SJCRH30 (cell line): Measurements from ENCODE around the gene HERPUD1. TPM values are rescaled to one million over a fixed set of nuclear protein-coding genes. Genes with fewer than 3 reads are reported as not detected.
A peak's percentile ranks its signal among the peaks of the same experiment; 100 is the strongest.
"Not testable (repeated sequence)": the region's sequence is repeated elsewhere in the genome, so short reads cannot be mapped to it uniquely, and the experiment has no call there.

ENCODE experiments used
- DNase-seq, 2 experiments: peaks; one replicate each; pipeline ENCODE4 v3.0.0-alpha.2; 2015 to 2020
- H3K27ac ChIP-seq: fragments of 250-450 bp; sonication (Bioruptor Pico); 2 replicates; pipeline ENCODE4 v1.5.1; 2020; ENCODE audit warnings: mild to moderate bottlenecking, moderate library complexity
- H3K27me3 ChIP-seq: fragments of 250-450 bp; sonication (Bioruptor Pico); 2 replicates; pipeline ENCODE4 v1.5.1; 2020; ENCODE audit warnings: mild to moderate bottlenecking, moderate library complexity
- H3K36me3 ChIP-seq: fragments of 250-450 bp; sonication (Bioruptor Pico); 2 replicates; pipeline ENCODE4 v1.5.1; 2020; ENCODE audit warnings: mild to moderate bottlenecking, moderate library complexity
- H3K4me1 ChIP-seq: fragments of 250-450 bp; sonication (Bioruptor Pico); 2 replicates; pipeline ENCODE4 v1.5.1; 2020; ENCODE audit warnings: mild to moderate bottlenecking, moderate library complexity
- H3K4me3 ChIP-seq: fragments of 250-450 bp; sonication (Bioruptor Pico); 2 replicates; pipeline ENCODE4 v1.5.1; 2020; ENCODE audit warnings: mild to moderate bottlenecking, moderate library complexity
- H3K9me3 ChIP-seq: fragments of 250-450 bp; sonication (Bioruptor Pico); replicated peaks from 2 replicates; pipeline ENCODE4 v1.5.1; 2020; ENCODE audit warnings: mild to moderate bottlenecking, moderate library complexity
- total RNA-seq: library from RNA; depleted of rRNA; stranded (reverse); fragments of >200 nt; shearing (Covaris generic); gene quantifications from 2 replicates; pipeline ENCODE4 v1.2.3, GENCODE V29; 2014

Gene HERPUD1
- total RNA-seq, 1 experiment from 2014 or later: 103 TPM

DNA sequence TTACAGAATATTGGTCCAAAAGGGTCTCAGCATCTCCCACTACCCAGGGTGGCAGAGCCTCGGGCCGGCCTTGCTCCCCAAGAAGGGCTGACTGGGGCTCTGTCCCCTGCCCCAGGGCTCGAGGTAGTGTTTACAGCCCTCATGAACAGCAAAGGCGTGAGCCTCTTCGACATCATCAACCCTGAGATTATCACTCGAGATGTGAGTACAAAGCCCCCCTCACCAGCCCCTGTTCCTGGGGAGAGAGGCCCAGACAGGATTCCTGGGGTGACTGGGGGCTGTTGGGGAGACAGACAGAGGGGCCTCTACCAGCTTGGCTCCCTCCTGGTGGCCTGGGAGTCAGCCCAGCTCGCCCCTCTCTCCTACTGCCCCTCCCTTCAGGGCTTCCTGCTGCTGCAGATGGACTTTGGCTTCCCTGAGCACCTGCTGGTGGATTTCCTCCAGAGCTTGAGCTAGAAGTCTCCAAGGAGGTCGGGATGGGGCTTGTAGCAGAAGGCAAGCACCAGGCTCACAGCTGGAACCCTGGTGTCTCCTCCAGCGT, 51.3 kb downstream of the HERPUD1 start:
- no peak overlapping the region for H3K4me3 ChIP-seq
- H3K36me3 ChIP-seq: no peaks in the 10 kb centered on the region
- peaks cover 49% of the 10 kb centered on the region for H3K27me3 ChIP-seq
- H3K4me1 ChIP-seq: 0 out of 2 replicates have a peak, but pooled peaks cover 3% of the 10 kb centered on the region
- DNase-seq: no peak
- H3K27ac ChIP-seq: no peak overlapping the region
- no peaks in the 10 kb centered on the region for H3K9me3 ChIP-seq

- H3K27ac ChIP-seq: no peak overlapping the region
- no peaks in the 10 kb centered on the region for H3K36me3 ChIP-seq
- no peak for DNase-seq
- H3K4me1 ChIP-seq: 0 out of 2 replicates have a peak, but pooled peaks cover 3% of the 10 kb centered on the region
- H3K27me3 ChIP-seq: peaks cover 48% of the 10 kb centered on the region
- H3K9me3 ChIP-seq: no peaks in the 10 kb centered on the region
- H3K4me3 ChIP-seq: no peak overlapping the region
Measured at GRCh38 chr16:56984639-56985038, 52.7 kb downstream of the HERPUD1 start.

DNA sequence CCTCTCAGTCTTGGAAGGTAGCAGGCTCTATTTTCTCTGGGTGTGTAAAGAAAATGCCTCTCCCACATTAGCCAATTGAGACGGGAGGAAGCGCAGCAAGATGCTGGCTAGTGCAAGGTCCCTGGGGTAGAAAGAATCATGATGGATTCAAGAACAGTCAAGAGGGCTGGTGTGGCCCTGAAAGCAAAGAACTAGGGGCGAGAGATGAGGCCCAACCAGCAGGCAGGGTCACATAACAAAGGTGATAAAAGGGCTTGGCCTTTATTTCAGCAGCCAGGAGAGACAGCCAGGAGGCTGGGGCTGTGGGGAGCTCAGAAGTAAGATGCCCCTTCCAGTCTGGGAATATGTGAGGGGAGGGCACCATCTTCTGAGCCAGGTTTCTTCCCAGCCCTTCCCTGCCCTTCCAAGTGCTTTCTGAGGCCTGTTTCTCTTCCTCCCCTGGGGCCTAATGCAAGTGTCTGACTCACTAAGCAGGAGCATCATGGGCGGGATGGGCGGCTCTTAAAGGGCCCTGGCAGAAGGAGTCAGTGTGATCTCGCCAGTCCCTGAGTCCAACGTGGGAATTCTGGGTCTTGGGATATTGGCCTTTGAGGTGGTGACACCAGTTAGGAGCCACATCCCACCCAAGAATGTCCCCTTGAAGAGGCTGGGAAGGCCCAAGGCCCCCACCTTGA, 53.5 kb downstream of the HERPUD1 start:
- H3K27ac ChIP-seq: no peak overlapping the region
- H3K4me1 ChIP-seq: 0 out of 2 replicates have a peak, but pooled peaks cover 6% of the 10 kb centered on the region
- DNase-seq: peak; percentile 44 to 56
- no peak overlapping the region for H3K4me3 ChIP-seq
- peaks cover 48% of the 10 kb centered on the region for H3K27me3 ChIP-seq
- no peaks in the 10 kb centered on the region for H3K9me3 ChIP-seq
- no peaks in the 10 kb centered on the region for H3K36me3 ChIP-seq

DNA sequence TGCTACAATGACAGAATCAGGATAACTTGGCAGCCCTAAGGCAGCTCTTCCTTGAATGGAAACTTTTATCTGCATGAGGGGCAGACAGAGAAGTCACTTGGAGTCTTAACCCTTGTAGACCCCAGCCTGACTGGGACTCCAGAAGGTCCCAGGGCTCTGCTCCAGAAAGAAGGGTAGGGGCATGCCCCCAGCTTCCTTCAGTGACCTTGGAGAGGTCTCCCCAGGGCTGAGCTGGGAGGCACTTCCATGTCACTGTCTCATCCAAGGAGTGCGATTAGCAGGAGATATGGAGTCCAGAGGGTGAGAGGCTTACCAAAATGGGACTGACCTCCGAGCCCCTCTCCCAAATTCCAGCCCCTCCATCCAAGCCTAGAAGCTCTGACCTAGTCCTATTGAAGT, 54.0 kb downstream of the HERPUD1 start:
- Histone ChIP-seq H3K36me3 (no peaks in the 10 kb centered on the region), H3K4me1 (0 out of 2 replicates have a peak, but pooled peaks cover 6% of the 10 kb centered on the region), H3K27me3 (peaks cover 46% of the 10 kb centered on the region), H3K4me3 (no peak overlapping the region), H3K27ac (no peak overlapping the region), H3K9me3 (no peaks in the 10 kb centered on the region)
- DNase-seq: no peak

DNA sequence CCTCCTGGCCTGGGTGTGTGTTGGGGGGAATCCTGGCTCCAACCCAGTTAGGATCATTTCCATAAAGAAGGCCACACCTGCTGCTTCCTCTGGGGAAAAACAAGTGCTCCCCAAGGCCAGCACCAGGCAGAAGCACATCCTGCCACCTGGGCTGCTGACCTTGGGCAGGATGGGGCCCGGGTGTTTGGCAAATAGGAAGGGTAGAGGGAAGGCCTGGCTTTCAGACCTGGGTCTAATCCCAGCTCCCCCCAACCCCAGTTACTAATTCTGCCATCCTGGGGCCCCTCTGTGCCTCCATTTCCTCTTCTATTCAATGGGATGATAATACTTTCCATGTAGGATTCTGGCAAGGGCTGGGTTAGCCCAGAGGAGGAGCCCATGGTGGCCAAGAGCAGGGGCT, 54.4 kb downstream of the HERPUD1 start:
- Histone ChIP-seq H3K27ac (no peak overlapping the region), H3K36me3 (no peaks in the 10 kb centered on the region), H3K27me3 (peaks cover 45% of the 10 kb centered on the region), H3K9me3 (no peaks in the 10 kb centered on the region), H3K4me3 (no peak overlapping the region), H3K4me1 (0 out of 2 replicates have a peak, but pooled peaks cover 6% of the 10 kb centered on the region)
- no peak for DNase-seq

DNA sequence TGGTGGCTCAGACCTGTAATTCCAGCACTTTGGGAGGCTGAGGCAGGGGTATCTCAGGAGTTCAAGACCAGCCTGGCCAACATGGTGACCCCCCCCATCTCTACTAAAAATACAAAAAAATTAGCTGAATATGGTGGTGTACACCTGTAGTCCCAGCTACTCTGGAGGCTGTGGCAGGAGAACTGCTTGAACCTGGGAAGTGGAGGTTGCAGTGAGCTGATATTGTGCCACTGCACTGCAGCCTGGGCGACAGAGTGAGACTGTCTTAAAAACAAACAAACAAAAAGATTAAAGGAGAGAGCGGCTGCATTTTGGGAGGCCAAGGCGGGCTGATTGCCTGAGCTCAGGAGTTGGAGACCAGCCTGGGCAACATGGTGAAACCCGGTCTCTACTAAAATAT, 55.0 kb downstream of the HERPUD1 start:
- not testable (repeated sequence) for H3K36me3 ChIP-seq, H3K4me1 ChIP-seq, H3K27ac ChIP-seq, DNase-seq, H3K9me3 ChIP-seq, H3K4me3 ChIP-seq
- peaks cover 45% of the 10 kb centered on the region for H3K27me3 ChIP-seq

GRCh38 chr16:56987692-56988091, 55.8 kb downstream of the HERPUD1 start:
- 0 out of 2 replicates have a peak, but pooled peaks cover 6% of the 10 kb centered on the region for H3K4me1 ChIP-seq
- no peaks in the 10 kb centered on the region for H3K9me3 ChIP-seq
- DNase-seq: no peak

GRCh38 chr16:56988161-56988947, 56.4 kb downstream of the HERPUD1 start:
- Histone ChIP-seq H3K4me1 (0 out of 2 replicates have a peak, but pooled peaks cover 6% of the 10 kb centered on the region), H3K36me3 (no peaks in the 10 kb centered on the region), H3K4me3 (no peak overlapping the region), H3K27me3 (peaks cover 38% of the 10 kb centered on the region), H3K9me3 (no peaks in the 10 kb centered on the region), H3K27ac (no peak overlapping the region)
- no peak for DNase-seq

More at GRCh38 chr16:56987692-56988091, 55.8 kb downstream of the HERPUD1 start:
- H3K4me3 ChIP-seq: no peak overlapping the region
- H3K27ac ChIP-seq: no peak overlapping the region
- H3K27me3 ChIP-seq: peaks cover 41% of the 10 kb centered on the region
- no peaks in the 10 kb centered on the region for H3K36me3 ChIP-seq

DNA sequence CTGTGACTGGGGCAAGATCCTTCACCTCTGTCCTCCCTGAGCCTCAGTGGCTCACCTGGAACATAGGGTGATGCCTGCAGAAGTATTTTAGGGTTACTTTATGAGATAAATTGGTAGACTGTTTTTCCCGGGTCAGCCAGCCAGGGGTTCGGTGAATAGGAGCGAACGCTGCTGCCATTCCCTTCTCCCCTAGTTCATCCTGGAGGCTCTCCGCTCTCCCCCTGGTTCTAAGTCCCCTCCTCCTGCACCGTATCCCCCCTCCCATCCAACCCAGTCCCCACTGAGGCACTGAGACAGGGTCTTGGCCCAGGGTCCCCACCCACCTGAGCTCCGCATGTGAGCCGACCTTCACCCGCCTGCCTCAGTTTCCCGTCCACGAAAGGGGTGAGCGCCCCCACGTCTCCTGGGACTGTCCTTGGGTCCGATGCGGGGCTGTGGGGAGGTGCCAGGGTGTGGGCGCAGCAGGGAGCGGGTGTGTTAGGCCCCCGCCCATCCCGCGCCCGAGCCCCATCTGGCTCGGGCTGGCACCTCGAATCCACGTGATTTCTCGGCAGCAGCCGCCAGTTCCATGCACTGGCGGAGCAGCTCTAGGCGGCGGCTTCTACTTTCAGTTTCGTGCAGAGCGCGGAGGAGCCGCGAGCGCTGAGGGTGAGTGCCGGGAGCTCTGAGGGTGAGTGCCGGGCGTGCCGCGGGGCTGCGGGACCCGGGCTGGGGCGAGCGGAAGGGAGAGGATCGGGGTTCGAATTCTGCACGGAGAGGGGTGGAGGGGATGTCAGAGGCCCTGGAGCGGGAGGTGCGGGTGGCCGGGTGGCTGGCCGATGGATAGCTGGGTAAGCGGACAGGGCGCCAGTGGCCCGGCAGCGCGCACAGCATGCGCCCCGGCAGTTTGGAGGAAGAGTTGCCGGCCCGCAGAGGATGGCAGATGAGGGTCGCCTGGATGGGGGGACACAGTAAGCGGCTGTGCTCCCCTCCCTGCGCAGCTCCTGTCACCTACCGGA, 57.3 kb downstream of the HERPUD1 start, which contains the start of gene NLRC5:
Gene NLRC5 (plus strand): TSS at position 610 of the 998 bp plus-strand sequence. CDS start 31,156 bp downstream, outside the sequence.
- Histone ChIP-seq H3K4me3 (peak within 1 kb of the TSS; percentile 61), H3K27ac (no peak within 1 kb of the TSS), H3K9me3 (no peaks in the 10 kb centered on the region), H3K27me3 (peaks cover 38% of the 10 kb centered on the region), H3K36me3 (no peaks in the 10 kb centered on the region), H3K4me1 (0 out of 2 replicates have a peak, but pooled peaks cover 6% of the 10 kb centered on the region)
- peak; percentile 74 to 76 for DNase-seq

DNA sequence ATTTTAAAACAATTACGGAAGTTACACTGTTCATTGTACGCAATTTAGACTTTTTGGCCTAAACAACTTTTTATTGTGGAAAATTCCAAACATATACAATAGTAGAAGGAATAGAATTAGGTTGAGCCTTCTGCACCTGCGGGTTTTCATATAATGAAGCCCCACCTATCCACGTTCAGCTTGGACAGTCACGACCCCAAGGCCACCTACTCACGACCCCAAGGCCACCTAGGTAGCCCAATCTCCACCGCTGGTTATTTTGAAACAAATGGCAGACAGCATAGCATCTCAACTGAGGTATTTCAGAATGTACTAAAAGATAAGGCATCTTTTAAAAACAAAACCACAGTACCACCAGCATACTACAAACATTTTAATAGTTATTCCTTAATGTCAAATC, 58.0 kb downstream of the HERPUD1 start:
- Histone ChIP-seq H3K36me3 (no peaks in the 10 kb centered on the region), H3K4me1 (0 out of 2 replicates have a peak, but pooled peaks cover 6% of the 10 kb centered on the region), H3K27ac (no peak overlapping the region), H3K4me3 (peak overlapping the region; percentile 61), H3K27me3 (peaks cover 38% of the 10 kb centered on the region), H3K9me3 (no peaks in the 10 kb centered on the region)
- DNase-seq: no peak

- H3K9me3 ChIP-seq: no peaks in the 10 kb centered on the region
- no peak overlapping the region for H3K27ac ChIP-seq
- H3K4me1 ChIP-seq: 0 out of 2 replicates have a peak, but pooled peaks cover 2% of the 10 kb centered on the region
- H3K4me3 ChIP-seq: no peak overlapping the region
- no peaks in the 10 kb centered on the region for H3K36me3 ChIP-seq
- no peak for DNase-seq
- peaks cover 38% of the 10 kb centered on the region for H3K27me3 ChIP-seq
Measured at GRCh38 chr16:56990407-56991286, 58.7 kb downstream of the HERPUD1 start.

DNA sequence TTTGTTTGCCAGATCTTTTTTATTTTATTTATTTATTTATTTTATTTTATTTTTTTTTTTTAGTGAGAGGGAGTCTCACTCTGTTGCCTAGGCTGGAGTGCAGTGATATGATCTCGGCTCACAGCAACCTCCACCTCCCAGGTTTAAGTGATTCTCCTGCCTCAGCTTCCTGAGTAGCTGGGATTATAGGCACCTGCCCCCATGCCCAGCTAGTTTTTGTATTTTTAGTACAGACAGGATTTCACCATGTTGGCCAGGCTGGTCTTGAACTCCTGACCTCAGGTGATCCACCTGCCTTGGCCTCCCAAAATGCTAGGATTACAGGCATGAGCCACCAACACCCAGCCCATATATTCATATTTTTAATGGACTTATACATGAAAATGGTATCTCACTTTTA, 60.5 kb downstream of the HERPUD1 start:
- not testable (repeated sequence) for H3K4me3 ChIP-seq, H3K27ac ChIP-seq, H3K36me3 ChIP-seq, H3K4me1 ChIP-seq, DNase-seq, H3K9me3 ChIP-seq
- peaks cover 32% of the 10 kb centered on the region for H3K27me3 ChIP-seq

DNA sequence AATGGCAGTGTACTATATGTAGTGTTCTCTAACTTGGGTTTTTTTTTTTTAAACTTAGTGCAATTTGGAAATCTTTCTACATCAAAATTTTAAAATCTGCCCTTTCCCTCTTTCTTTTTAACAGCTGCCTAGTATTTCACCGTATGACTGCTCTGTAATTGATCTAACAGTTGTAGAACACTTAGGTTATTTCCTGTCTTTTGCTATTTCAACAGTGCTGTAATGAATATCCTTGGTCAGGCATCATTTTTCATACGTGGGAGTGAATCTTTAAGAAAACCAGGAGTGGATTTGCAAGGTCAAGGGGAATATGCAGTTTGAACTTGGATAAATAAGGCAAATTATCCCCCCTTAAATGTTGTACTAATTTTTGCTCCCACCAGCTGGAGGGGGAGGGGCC, 61.3 kb downstream of the HERPUD1 start:
- DNase-seq: no peak

More for the DNA sequence above, 61.3 kb downstream of the HERPUD1 start:
- no peak overlapping the region for H3K27ac ChIP-seq
- H3K27me3 ChIP-seq: peaks cover 24% of the 10 kb centered on the region
- H3K4me1 ChIP-seq: 0 out of 2 replicates have a peak, but pooled peaks cover 2% of the 10 kb centered on the region
- no peak overlapping the region for H3K4me3 ChIP-seq
- H3K36me3 ChIP-seq: no peaks in the 10 kb centered on the region
- no peaks in the 10 kb centered on the region for H3K9me3 ChIP-seq
